AG08395 (cell line): ENCODE data around the gene PIP4K2C.
"Not testable (repeated sequence)": the region's sequence is repeated elsewhere in the genome, so short reads cannot be mapped to it uniquely, and the experiment has no call there.

Experiments used
- DNase-seq: peaks from one replicate; pipeline ENCODE4 v3.0.0; 2012; ENCODE audit warnings: mixed read lengths, low spot score

Gene PIP4K2C

GRCh38 chr12:57585156-57585555, 5.8 kb upstream of the PIP4K2C start:
- no peak for DNase-seq

- no peak for DNase-seq
Measured at GRCh38 chr12:57586128-57586527, 4.9 kb upstream of the PIP4K2C start.

DNA sequence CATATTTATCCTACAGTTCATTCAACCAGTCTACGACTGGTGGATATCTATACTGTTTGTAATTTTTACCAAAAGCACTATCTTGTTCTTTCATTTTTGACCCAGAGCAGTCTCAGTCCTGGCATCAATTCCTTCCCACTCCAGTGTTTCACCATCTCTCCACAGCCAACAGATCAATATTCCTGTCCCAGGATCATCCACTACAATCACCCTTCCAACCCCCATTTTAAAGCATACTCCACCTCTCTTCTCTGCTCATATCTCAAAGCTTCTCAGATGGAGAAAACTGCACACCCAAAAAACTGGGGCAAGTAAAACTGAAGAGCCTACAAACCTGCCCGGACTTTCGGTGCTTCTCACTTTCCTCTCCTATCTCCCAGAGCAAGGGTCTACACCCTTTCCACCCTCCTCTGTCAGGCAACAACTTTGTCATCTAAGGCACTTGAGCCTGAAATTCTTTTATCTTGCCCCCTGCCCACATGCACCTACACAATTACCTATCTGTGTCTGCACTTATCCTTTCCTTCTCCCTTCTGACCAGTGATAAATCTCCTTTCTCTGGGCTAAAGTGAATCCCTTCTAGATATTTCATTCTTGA, 4.1 kb upstream of the PIP4K2C start:
- DNase-seq = no peak

DNA sequence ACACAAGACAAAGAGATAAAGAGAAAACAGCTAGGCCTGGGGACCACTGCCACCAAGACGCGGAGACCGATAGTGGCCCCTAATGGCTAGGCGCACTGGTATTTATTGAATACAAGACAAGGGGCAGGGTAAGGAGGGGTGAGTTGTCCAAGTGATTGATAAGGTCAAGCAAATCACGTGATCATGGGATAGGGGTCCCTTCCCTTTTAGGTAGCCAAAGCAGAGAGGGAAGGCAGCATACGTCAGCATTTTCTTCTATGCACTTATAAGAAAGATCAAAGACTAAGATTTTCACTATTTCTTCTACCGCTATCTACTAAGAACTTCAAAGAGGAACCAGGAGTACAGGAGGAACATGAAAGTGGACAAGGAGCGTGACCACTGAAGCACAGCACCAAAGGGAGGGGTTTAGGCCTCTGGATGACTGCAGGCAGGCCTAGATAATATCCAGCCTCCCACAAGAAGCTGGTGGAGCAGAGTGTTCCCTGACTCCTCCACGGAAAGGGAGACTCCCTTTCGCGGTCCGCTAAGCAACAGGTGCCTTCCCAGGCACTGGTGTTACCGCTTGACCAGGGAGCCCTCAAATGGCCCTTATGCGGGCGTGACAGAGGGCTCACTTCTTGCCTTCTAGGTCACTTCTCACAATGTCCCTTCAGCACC, 1.9 kb upstream of the PIP4K2C start:
- DNase-seq = not testable (repeated sequence)

GRCh38 chr12:57590479-57590863, 521 bp upstream of the PIP4K2C start:
- no peak for DNase-seq

GRCh38 chr12:57591782-57592325, 862 bp downstream of the PIP4K2C start:
- DNase-seq = no peak

GRCh38 chr12:57592551-57593165, 1.7 kb downstream of the PIP4K2C start:
- no peak for DNase-seq

- DNase-seq = no peak
Measured at GRCh38 chr12:57593187-57593586, 2.2 kb downstream of the PIP4K2C start.

DNA sequence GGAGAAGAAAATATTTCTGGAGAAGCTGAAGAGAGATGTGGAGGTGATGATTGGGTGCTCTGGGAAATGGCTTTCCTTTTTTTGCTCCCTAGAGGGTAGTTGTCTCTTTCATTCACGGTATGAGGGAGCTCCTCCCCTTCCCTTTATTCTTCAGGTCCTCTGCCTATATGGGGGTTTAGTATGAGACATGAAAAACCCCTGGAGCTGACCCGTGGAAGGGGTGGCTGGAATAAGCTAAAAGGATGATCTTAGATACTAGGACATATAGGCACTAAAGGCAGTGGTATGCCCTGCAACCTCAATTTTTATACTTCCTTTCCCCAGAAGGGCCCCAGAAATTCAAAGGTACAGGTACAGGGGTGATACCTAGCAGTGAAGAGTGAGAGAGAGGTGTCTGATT, 9.4 kb downstream of the PIP4K2C start:
- no peak for DNase-seq

GRCh38 chr12:57602544-57602943, 11.6 kb downstream of the PIP4K2C start:
- no peak for DNase-seq

DNA sequence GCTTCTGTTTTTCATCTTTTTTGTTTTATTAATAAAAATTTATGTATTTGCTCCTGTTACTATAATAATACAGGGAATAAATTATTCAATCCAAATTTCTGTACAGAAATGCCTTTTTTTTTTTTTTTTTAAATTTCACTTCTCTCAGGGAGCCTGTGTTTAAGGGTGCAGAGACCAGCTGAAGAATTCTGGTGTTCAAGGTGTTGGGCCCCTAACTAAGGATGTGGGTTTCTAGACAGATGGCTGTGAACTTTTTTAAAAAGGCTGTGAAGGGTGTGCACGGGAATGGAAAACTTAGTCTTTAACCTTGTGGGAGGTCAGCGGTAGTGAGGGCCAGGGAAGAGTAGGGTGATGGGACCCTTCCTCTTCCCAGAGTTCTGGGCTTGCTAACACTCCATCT, 12.3 kb downstream of the PIP4K2C start:
- no peak for DNase-seq

DNA sequence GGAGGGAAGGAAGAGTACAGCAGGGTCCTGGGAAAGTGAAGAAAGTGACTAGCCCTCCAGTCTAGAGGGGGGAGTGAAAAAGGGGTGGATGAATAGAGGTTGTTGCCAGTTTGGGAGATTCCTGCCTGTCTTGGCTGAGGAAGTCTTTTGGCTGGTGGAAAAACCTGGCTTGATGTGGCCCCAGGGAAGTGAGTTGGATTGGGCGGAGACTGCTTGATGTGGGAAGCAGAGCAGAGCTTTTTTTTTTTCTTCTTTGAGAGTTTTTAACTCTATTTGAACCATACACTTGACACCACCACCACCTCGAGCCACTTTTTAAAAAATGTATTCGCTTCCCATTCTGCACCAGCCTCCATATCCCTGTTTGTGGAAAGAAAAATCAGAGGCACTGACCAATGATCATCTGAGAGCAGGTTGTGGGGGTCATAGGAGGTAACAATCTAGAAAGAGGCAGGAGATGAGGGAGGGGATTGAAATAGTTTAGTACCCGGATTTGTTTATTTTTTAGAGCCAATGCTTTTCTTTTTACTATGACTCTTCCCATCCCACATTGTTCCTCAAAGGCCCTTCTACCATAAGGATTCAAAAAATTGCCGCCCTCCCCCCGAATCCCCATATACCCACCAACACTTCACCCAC, 12.9 kb downstream of the PIP4K2C start:
- DNase-seq = peak; percentile 59

- DNase-seq = peak; percentile 51
Measured at GRCh38 chr12:57604454-57604991, 13.5 kb downstream of the PIP4K2C start, which contains the start of gene DTX3. Gene DTX3, plus strand, starts transcription at chr12:57604824. Its CDS starts 1,694 bp downstream, at chr12:57606518.

- DNase-seq = peak; percentile 58
Measured at GRCh38 chr12:57604992-57605810, 14.2 kb downstream of the PIP4K2C start.

GRCh38 chr12:57605811-57606311, 14.9 kb downstream of the PIP4K2C start:
- no peak for DNase-seq

DNA sequence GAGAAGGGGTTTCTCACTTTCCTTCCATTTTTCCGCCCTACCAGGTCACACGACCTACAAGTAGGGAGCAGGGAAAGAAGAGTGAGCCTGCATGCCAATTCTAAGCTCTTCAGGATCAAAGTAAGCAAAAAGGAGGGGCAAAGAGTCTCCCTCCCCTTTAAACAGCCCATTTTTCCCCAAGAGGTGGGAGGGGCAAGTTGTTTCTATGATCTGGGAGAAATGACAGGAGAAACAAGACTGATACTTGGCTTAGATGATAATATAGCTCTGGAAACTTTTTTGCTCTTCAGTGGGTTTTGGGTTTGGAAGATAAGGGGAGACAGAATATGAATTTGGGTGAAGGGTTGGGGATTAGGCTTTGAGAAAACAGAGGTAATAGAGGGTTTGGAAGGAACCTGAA, 15.4 kb downstream of the PIP4K2C start:
- no peak for DNase-seq

DNA sequence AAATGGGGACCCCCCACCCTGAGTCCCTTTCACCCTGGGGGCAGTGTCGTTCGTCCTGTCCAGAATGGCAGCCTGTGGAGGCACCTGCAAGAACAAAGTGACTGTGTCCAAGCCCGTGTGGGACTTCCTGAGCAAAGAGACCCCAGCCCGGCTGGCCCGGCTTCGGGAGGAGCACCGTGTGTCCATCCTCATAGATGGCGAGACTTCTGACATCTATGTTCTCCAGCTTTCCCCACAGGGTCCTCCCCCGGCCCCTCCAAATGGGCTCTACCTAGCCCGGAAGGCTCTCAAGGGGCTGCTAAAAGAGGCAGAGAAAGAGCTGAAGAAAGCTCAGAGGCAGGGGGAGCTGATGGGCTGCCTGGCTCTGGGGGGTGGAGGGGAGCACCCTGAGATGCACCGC, 15.8 kb downstream of the PIP4K2C start:
- DNase-seq = no peak

GRCh38 chr12:57607958-57608663, 17.1 kb downstream of the PIP4K2C start:
- DNase-seq = no peak

GRCh38 chr12:57609101-57609780, 18.2 kb downstream of the PIP4K2C start:
- DNase-seq = no peak
